Stimulated activated CD8-positive, alpha-beta memory T cell treated with anti-CD3 and anti-CD28 coated beads, Interleukin-12 subunit alpha, Interleukin-12 subunit beta, amount 100 ng/mL, for 24 hours (primary cell): ENCODE measurements around the gene CPXM2.

Source experiments
- DNase-seq: peaks from one replicate; pipeline ENCODE4 v3.0.0-alpha.2; 2020; ENCODE audit errors: extremely low read depth

The CPXM2 gene

GRCh38 chr10:123891144-123892071 is at the start of gene CPXM2:
CPXM2 (minus strand) TSS chr10:123891807; CDS start chr10:123891659, 148 bp downstream.
- no peak for DNase-seq

GRCh38 chr10:123939591-123939990 is 48.0 kb upstream of the CPXM2 start:
- no peak for DNase-seq

- DNase-seq, result no peak
These were observed 47.3 kb upstream of the CPXM2 start for GRCh38 chr10:123938890-123939289.

GRCh38 chr10:123936426-123936825 is 44.8 kb upstream of the CPXM2 start:
- DNase-seq, result no peak

DNA sequence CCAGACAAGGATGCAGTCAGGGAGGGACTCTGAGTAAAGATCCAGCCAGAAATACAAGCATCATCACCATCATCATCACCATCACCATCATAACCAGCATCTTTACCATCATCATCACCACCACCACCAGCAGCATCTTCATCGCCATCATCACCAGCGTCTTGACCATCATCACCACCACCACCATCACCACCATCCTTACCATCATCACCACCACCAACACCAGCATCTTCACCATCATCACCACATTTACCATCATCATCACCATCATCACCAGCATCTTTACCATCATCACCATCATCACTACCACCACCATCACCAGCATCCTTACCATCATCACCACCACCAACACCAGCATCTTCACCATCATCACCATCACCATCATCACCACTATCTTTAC is 44.1 kb upstream of the CPXM2 start:
- no peak for DNase-seq

- DNase-seq, result no peak
These were observed 43.2 kb upstream of the CPXM2 start for GRCh38 chr10:123934846-123935245.

DNA sequence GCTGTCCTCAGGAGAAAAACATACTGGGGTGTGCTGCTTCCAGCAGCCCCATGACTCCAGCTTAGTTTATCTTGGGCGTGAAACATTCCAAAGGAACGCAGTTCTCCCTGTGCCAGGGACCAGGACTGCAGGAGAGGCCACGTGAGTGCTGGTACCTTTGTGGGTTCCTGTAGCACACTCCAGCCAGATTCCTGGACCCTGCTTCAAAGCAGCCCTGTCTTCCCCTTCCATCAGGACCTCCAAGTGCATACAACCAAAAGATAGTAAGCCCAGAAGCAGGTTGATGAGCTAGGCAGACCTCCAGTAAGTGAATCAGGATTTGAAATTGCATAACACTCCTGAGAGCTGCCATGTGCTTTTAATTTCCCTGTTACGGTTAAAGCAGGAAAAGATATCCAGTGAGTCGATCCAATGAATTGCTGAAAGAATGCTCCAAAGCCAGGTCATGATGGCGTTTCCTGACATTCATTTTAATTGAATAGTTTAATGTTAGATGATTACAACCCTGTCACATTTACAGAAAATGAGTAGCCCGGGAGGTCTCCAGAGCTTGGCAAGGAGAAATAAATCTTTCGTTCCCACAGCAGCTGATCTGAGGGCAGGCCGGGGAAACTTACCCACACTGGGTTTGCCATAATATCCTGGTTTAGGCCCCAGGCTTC is 38.9 kb upstream of the CPXM2 start:
- DNase-seq, result no peak

GRCh38 chr10:123929791-123930190 is 38.2 kb upstream of the CPXM2 start:
- DNase-seq, result no peak

- DNase-seq, result no peak
These were observed 36.8 kb upstream of the CPXM2 start for GRCh38 chr10:123928427-123928826.

DNA sequence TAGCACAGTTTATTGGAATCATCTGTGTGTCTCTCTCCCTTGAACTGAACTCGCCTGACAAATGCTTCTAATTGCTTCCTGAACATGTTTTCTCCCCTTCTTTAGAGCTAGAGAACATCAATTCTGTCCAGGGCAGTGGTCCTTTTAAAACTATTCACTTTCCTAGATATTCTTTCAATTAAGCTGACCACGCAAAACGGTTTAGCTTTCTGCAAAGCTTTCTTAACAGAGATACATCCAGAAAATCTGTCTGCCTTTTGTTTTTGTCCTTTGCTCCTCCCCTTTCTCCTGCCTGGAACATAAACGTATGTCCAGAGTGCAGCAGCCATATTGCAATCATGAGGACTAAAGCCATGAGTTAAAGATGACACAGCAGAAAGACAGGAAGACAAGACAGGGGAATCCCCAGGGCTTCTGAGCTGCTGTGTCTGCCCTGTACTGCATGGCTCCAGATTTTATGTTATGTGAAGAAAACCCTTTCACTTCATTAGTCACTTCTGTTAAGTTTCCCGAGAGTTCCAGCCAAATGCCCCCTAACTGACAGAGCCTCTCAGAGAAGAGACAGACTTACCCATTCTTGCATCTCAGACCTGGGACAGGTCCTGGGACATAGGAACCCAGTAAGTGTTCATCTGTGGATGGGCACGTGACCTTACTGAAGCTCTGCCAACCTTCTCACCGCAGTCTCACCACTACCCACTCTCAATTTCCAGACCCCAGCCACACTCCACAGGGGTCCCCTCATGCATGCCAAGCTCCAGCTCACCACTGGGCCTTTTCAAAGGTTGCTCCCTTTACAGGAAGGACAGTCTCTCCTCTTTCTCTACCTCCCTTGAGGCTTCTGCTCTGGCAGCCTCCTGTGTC is 35.0 kb upstream of the CPXM2 start:
- no peak for DNase-seq

- no peak for DNase-seq
These were observed 30.5 kb upstream of the CPXM2 start for GRCh38 chr10:123922126-123922525.

GRCh38 chr10:123916775-123917174 is 25.2 kb upstream of the CPXM2 start:
- no peak for DNase-seq

- no peak for DNase-seq
These were observed 22.2 kb upstream of the CPXM2 start for GRCh38 chr10:123913688-123914268.

GRCh38 chr10:123912871-123913270 is 21.3 kb upstream of the CPXM2 start:
- no peak for DNase-seq

GRCh38 chr10:123912466-123912865 is 20.9 kb upstream of the CPXM2 start:
- DNase-seq, result no peak

- DNase-seq, result no peak
These were observed 20.3 kb upstream of the CPXM2 start for GRCh38 chr10:123911866-123912265.

- DNase-seq, result no peak
These were observed 18.3 kb upstream of the CPXM2 start for GRCh38 chr10:123909866-123910265.

DNA sequence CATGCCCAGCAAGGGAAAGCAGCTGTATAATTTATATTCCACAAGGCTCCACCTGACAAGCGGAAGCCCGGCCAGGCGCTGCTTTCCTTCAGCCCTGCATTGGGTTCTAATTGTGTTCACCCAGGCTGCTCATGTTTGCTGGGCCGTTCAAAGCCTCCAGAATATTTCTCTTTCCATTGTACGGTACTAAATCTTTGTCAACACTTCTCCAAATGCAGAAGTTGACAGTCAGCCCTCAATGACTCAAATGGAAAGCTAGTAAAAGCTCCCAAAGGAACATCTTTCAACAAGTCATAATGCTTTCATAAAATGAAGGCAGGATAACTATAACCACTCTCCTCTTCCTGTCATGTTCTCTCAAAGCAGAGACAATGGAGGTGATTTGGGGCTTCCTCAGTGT is 17.8 kb upstream of the CPXM2 start:
- DNase-seq, result no peak

GRCh38 chr10:123908379-123908778 is 16.8 kb upstream of the CPXM2 start:
- DNase-seq, result no peak

DNA sequence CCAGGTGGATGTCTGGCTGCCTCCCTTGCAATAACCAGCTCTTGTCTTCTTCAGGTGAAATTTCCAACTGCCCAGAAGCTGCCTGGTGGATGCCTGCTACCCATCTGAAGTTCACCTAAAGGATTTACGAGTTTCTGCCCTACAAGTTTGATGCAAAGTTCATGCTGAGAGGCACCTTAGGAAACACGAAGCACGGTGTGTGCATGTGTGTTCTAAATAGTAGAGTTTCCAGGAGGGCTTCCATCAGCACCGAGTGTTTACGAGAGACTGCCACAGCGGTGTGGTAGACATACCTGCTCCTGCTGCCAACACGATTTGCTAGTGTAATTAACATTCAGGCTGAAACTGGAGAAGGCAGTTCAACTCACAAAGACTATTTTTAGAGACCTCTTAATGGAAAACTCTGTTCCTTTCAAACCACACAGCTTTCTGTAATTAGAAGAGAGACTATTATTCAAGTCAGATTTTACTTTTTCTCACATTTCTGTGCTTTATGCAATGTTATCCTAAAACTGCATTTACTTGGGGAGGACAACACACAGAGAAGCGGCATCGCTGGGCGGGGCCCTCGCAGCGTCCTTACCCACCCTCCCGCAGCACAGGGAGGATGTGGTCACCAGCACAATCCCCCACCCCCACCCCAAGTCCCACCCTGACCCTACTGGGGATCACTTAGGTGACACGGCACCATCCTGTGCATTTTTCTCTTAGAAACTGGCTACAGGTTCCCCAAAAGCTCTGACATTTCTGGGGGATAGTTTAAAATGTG is 15.5 kb upstream of the CPXM2 start:
- no peak for DNase-seq

GRCh38 chr10:123906296-123906695 is 14.7 kb upstream of the CPXM2 start:
- no peak for DNase-seq
